Stimulated activated CD8-positive, alpha-beta memory T cell treated with anti-CD3 and anti-CD28 coated beads, Interleukin-12 subunit alpha, Interleukin-12 subunit beta, amount 100 ng/mL, for 1 hour (primary cell): ENCODE measurements around the gene CLK4.

Experiments used
- DNase-seq: peaks from one replicate; pipeline ENCODE4 v3.0.0-alpha.2; 2020; ENCODE audit warnings: low read depth

CLK4 gene

GRCh38 chr5:178587763-178588611 is 38.9 kb downstream of the CLK4 start:
- DNase-seq, result no peak

- no peak for DNase-seq
Observed at GRCh38 chr5:178586396-178586795, 40.5 kb downstream of the CLK4 start.

- DNase-seq, result peak; percentile 19
Observed at GRCh38 chr5:178585421-178585820, 41.4 kb downstream of the CLK4 start.

GRCh38 chr5:178583279-178583678 is 43.6 kb downstream of the CLK4 start:
- DNase-seq, result no peak

GRCh38 chr5:178582291-178582690 is 44.6 kb downstream of the CLK4 start:
- no peak for DNase-seq

- DNase-seq, result no peak
Observed at GRCh38 chr5:178581621-178582020, 45.2 kb downstream of the CLK4 start.

GRCh38 chr5:178580271-178580955 is 46.4 kb downstream of the CLK4 start:
- DNase-seq, result no peak

GRCh38 chr5:178577944-178578343 is 48.9 kb downstream of the CLK4 start:
- DNase-seq, result no peak

GRCh38 chr5:178577376-178577839 is 49.4 kb downstream of the CLK4 start:
- no peak for DNase-seq

GRCh38 chr5:178576591-178577351 is 50.1 kb downstream of the CLK4 start:
- DNase-seq, result no peak

GRCh38 chr5:178573216-178573615 is 53.6 kb downstream of the CLK4 start:
- no peak for DNase-seq

GRCh38 chr5:178572617-178573016 is 54.2 kb downstream of the CLK4 start:
- DNase-seq, result no peak

GRCh38 chr5:178569485-178569884 is 57.4 kb downstream of the CLK4 start:
- no peak for DNase-seq

GRCh38 chr5:178564811-178565550 is 61.9 kb downstream of the CLK4 start:
- DNase-seq, result no peak

GRCh38 chr5:178564397-178564796 is 62.5 kb downstream of the CLK4 start:
- DNase-seq, result no peak

- DNase-seq, result no peak
Observed at GRCh38 chr5:178563621-178564020, 63.2 kb downstream of the CLK4 start.

GRCh38 chr5:178561746-178562264 is 65.0 kb downstream of the CLK4 start:
- no peak for DNase-seq

GRCh38 chr5:178560911-178561310 is 65.9 kb downstream of the CLK4 start:
- no peak for DNase-seq

- no peak for DNase-seq
Observed at GRCh38 chr5:178557416-178557815, 69.4 kb downstream of the CLK4 start.

GRCh38 chr5:178555771-178556211 is 71.1 kb downstream of the CLK4 start:
- DNase-seq, result no peak

GRCh38 chr5:178555005-178555404 is 71.8 kb downstream of the CLK4 start:
- no peak for DNase-seq

GRCh38 chr5:178554311-178554710 is 72.5 kb downstream of the CLK4 start:
- no peak for DNase-seq
